GM19455 (cell line): ENCODE results near the gene ZSWIM1.
"Not testable (repeated sequence)": the region's sequence is repeated elsewhere in the genome, so short reads cannot be mapped to it uniquely, and the experiment has no call there.

Experiments used
- ATAC-seq: cut with Tn5 transposase; IDR thresholded peaks from one replicate; pipeline ENCODE4 v1.9.1; 2021; ENCODE audit not compliant: unreplicated experiment

The ZSWIM1 gene

GRCh38 chr20:45925821-45926506 lies 44.9 kb downstream of the ZSWIM1 start:
- ATAC-seq = no peak

GRCh38 chr20:45926731-45927070 lies 45.7 kb downstream of the ZSWIM1 start:
- ATAC-seq = no peak

- ATAC-seq = no peak
Observed at GRCh38 chr20:45927071-45927878, 46.2 kb downstream of the ZSWIM1 start.

GRCh38 chr20:45931680-45932079 lies 50.7 kb downstream of the ZSWIM1 start:
- not testable (repeated sequence) for ATAC-seq

GRCh38 chr20:45933266-45934045 lies 52.4 kb downstream of the ZSWIM1 start:
- no peak for ATAC-seq

GRCh38 chr20:45934046-45934585 lies 53.1 kb downstream of the ZSWIM1 start:
- peak; percentile 14 for ATAC-seq
